OCI-LY3 (cell line): ENCODE measurements around the gene KAT6B.
A peak's percentile ranks its signal among the peaks of the same experiment; 100 is the strongest.

Experiments
- H2AFZ ChIP-seq: fragments of 200-600, 300-600 bp; shearing (Covaris generic); 2 replicates; pipeline ENCODE4 v1.6.0; 2014; ENCODE audit warnings: antibody characterized with exemption, low read depth, low read length
- H3K27ac ChIP-seq: fragments of 200-600, 300-600 bp; sonication (generic); 2 replicates; pipeline ENCODE4 v1.5.1; 2014; ENCODE audit warnings: mild to moderate bottlenecking, low read length, moderate library complexity, mixed read lengths
- H3K27me3 ChIP-seq: fragments of 200-600, 300-600 bp; sonication (generic); 2 replicates; pipeline ENCODE4 v1.6.1; 2014; ENCODE audit warnings: low read depth, low read length, mixed read lengths
- H3K36me3 ChIP-seq: fragments of 200-600, 300-600 bp; sonication (generic); replicated peaks from 2 replicates; pipeline ENCODE3; 2014; ENCODE audit warnings: low read depth, low read length, mixed read lengths
- H3K4me1 ChIP-seq: fragments of 300-600, 200-600 bp; sonication (generic); 2 replicates; pipeline ENCODE4 v1.6.1; 2014; ENCODE audit warnings: low read length, mixed read lengths
- H3K4me2 ChIP-seq: fragments of 200-600, 300-600 bp; sonication (generic); 2 replicates; pipeline ENCODE4 v1.6.1; 2014; ENCODE audit warnings: low read length, mixed read lengths
- H3K4me3 ChIP-seq: fragments of 300-600, 200-600 bp; sonication (generic); 2 replicates; pipeline ENCODE4 v1.5.1; 2014; ENCODE audit warnings: antibody characterized with exemption, mild to moderate bottlenecking, low read length, moderate library complexity
- H3K79me2 ChIP-seq: fragments of 300-600, 200-600 bp; shearing (Covaris generic); 2 replicates; pipeline ENCODE4 v1.6.1; 2014; ENCODE audit warnings: mild to moderate bottlenecking, low read length, mixed read lengths
- H3K9ac ChIP-seq: fragments of 300-600, 200-600 bp; shearing (Covaris generic); 2 replicates; pipeline ENCODE4 v1.6.0; 2014; ENCODE audit warnings: mild to moderate bottlenecking, low read length, moderate library complexity
- H3K9me3 ChIP-seq: fragments of 200-600, 300-600 bp; shearing (Covaris generic); 2 replicates; pipeline ENCODE4 v1.6.1; 2014; ENCODE audit warnings: low read length, mixed read lengths; ENCODE audit not compliant: insufficient read depth
- H4K20me1 ChIP-seq: fragments of 200-600, 300-600 bp; sonication (generic); 2 replicates; pipeline ENCODE4 v1.6.1; 2016; ENCODE audit warnings: low read length, mixed read lengths; ENCODE audit not compliant: insufficient read depth
- CTCF ChIP-seq: fragments of 200-600, 300-600 bp; sonication (generic); IDR thresholded peaks from 2 replicates; pipeline ENCODE4 v1.5.1; 2014; ENCODE audit warnings: antibody characterized with exemption, low read length, low read depth
- EZH2phosphoT487 ChIP-seq: fragments of 200-600 bp; shearing (Covaris generic); IDR thresholded peaks from 2 replicates; pipeline ENCODE4 v1.6.1; 2018; ENCODE audit warnings: antibody characterized with exemption, mixed run types, low read depth

The KAT6B gene

GRCh38 chr10:74898201-74898976, 72.0 kb downstream of the KAT6B start:
- peaks cover 52% of the 10 kb centered on the region for H3K4me1 ChIP-seq
- peak overlapping the region; percentile 26 for H3K27ac ChIP-seq

GRCh38 chr10:74900297-74900696, 73.9 kb downstream of the KAT6B start:
- H3K36me3 ChIP-seq = no peaks in the 10 kb centered on the region
- H4K20me1 ChIP-seq = no peaks in the 10 kb centered on the region
- H3K9ac ChIP-seq = no peak overlapping the region
- H2AFZ ChIP-seq = no peak overlapping the region
- no peaks in the 10 kb centered on the region for H3K27me3 ChIP-seq
- peak overlapping the region; percentile 32 for H3K4me2 ChIP-seq
- TF ChIP-seq CTCF (no peak), EZH2phosphoT487 (no peak)
- no peak overlapping the region for H3K27ac ChIP-seq
- H3K4me3 ChIP-seq = no peak overlapping the region
- H3K9me3 ChIP-seq = no peaks in the 10 kb centered on the region
- peaks cover 52% of the 10 kb centered on the region for H3K4me1 ChIP-seq
- H3K79me2 ChIP-seq = no peaks in the 10 kb centered on the region

More at GRCh38 chr10:74898201-74898976, 72.0 kb downstream of the KAT6B start:
- Histone ChIP-seq H3K4me2 (peak overlapping the region; percentile 63), H3K9ac (no peak overlapping the region), H2AFZ (no peak overlapping the region), H4K20me1 (no peaks in the 10 kb centered on the region), H3K36me3 (no peaks in the 10 kb centered on the region), H3K79me2 (no peaks in the 10 kb centered on the region), H3K27me3 (no peaks in the 10 kb centered on the region), H3K9me3 (no peaks in the 10 kb centered on the region), H3K4me3 (peak overlapping the region; percentile 26; the same call in 1 of the 2 replicates)
- TF ChIP-seq EZH2phosphoT487 (no peak), CTCF (no peak)

- H3K4me3 ChIP-seq = peak overlapping the region; percentile 44
- peaks cover 52% of the 10 kb centered on the region for H3K4me1 ChIP-seq
- TF ChIP-seq EZH2phosphoT487 = no peak
- TF ChIP-seq CTCF = no peak
- H3K27ac ChIP-seq = peak overlapping the region; percentile 60
- no peaks in the 10 kb centered on the region for H3K9me3 ChIP-seq
- H2AFZ ChIP-seq = no peak overlapping the region
- H3K27me3 ChIP-seq = no peaks in the 10 kb centered on the region
- H3K79me2 ChIP-seq = no peaks in the 10 kb centered on the region
- H4K20me1 ChIP-seq = no peaks in the 10 kb centered on the region
- no peaks in the 10 kb centered on the region for H3K36me3 ChIP-seq
- H3K9ac ChIP-seq = 0 out of 2 replicates have a peak overlapping the region, but pooled peaks have one; percentile 4
- peak overlapping the region; percentile 64 for H3K4me2 ChIP-seq
Observed at GRCh38 chr10:74901301-74901700, 74.9 kb downstream of the KAT6B start.

GRCh38 chr10:74901867-74902450, 75.6 kb downstream of the KAT6B start:
- no peaks in the 10 kb centered on the region for H4K20me1 ChIP-seq
- peak overlapping the region; percentile 44; the same call in 1 of the 2 replicates for H3K4me3 ChIP-seq
- H3K9me3 ChIP-seq = no peaks in the 10 kb centered on the region
- TF ChIP-seq CTCF (no peak), EZH2phosphoT487 (no peak)
- H3K27ac ChIP-seq = peak overlapping the region; percentile 60
- H2AFZ ChIP-seq = no peak overlapping the region
- no peaks in the 10 kb centered on the region for H3K36me3 ChIP-seq
- H3K79me2 ChIP-seq = no peaks in the 10 kb centered on the region
- H3K9ac ChIP-seq = no peak overlapping the region
- peaks cover 48% of the 10 kb centered on the region for H3K4me1 ChIP-seq
- H3K4me2 ChIP-seq = peak overlapping the region; percentile 64
- H3K27me3 ChIP-seq = no peaks in the 10 kb centered on the region
